AG04449 (cell line): ENCODE data around the gene FADS1.

ENCODE experiments used
- CTCF ChIA-PET: fragments of 350-600 bp; formaldehyde crosslinking; extraction: SDS; loops from one replicate; lab custom pipeline; 2021; ENCODE audit warnings: antibody characterized with exemption; lab: Yijun Ruan, JAX
- POLR2A ChIA-PET: fragments of 400-600, 350-600 bp; formaldehyde crosslinking; extraction: SDS; loops from one replicate; lab custom pipeline; 2020; ENCODE audit warnings: antibody characterized with exemption, inconsistent platforms; lab: Yijun Ruan, JAX
- DNase-seq: peaks from one replicate; pipeline ENCODE4 v3.0.0-alpha.2; 2010; ENCODE audit warnings: low read depth, low spot score
- H3K4me3 ChIP-seq: 2 replicates; pipeline ENCODE4 v1.5.1; 2011; ENCODE audit warnings: low read depth, mild to moderate bottlenecking, control low read depth, low read length
- CTCF ChIP-seq: IDR thresholded peaks from one replicate; pipeline ENCODE4 v1.5.1; 2011; ENCODE audit warnings: mild to moderate bottlenecking, moderate library complexity, low read length, control low read depth, inconsistent platforms; ENCODE audit not compliant: insufficient read depth; ENCODE audit errors: missing control alignments

FADS1 gene

GRCh38 chr11:61817471-61818202 is 834 bp upstream of the FADS1 start:
- H3K4me3 ChIP-seq, result peak overlapping the region; percentile 82
- DNase-seq, result no peak
- ChIA-PET POLR2A (interaction anchor here (1.6 kb wide), 1 partner anchor 10 kb away, joined by 7 read pairs; the partner anchor contains the start of gene FADS2), CTCF (interaction anchor here (0.7 to 7.3 kb wide), 17 partner anchors 9 to 306 kb away, joined by 3 to 91 read pairs (median 4); partner anchors contain the start of genes FADS2 and INCENP)
- no peak for TF ChIP-seq CTCF

GRCh38 chr11:61815790-61816735 is 740 bp downstream of the FADS1 start:
- POLR2A ChIA-PET, result interaction anchor here (0.7 to 2.4 kb wide), 11 partner anchors 10 to 155 kb away, joined by 3 to 14 read pairs (median 5); partner anchors contain the start of genes FADS2, FEN1, FTH1 and TMEM258
- no peak for TF ChIP-seq CTCF

GRCh38 chr11:61814958-61815789 is 1.6 kb downstream of the FADS1 start:
- DNase-seq, result peak; percentile 58
- ChIA-PET CTCF (interaction anchor here (0.6 to 7.3 kb wide), 21 partner anchors 9 to 369 kb away, joined by 3 to 91 read pairs (median 4); partner anchors contain the start of genes FADS2 and FEN1), POLR2A (interaction anchor here (0.7 to 2.4 kb wide), 11 partner anchors 9 to 156 kb away, joined by 3 to 14 read pairs (median 5); partner anchors contain the start of genes FADS2, FEN1, FTH1 and TMEM258)
- H3K4me3 ChIP-seq, result peak overlapping the region; percentile 82
- TF ChIP-seq CTCF, result no peak

More at GRCh38 chr11:61815790-61816735, 740 bp downstream of the FADS1 start:
- no peak for DNase-seq
- peak overlapping the region; percentile 82 for H3K4me3 ChIP-seq
- CTCF ChIA-PET, result interaction anchor here (0.7 to 7.3 kb wide), 15 partner anchors 10 to 370 kb away, joined by 3 to 91 read pairs (median 8); partner anchors contain the start of gene FADS2

- ChIA-PET POLR2A (interaction anchor here (1.0 to 2.4 kb wide), 7 partner anchors 8 to 153 kb away, joined by 3 to 14 read pairs (median 9); partner anchors contain the start of genes FADS2, FEN1, FTH1 and TMEM258), CTCF (interaction anchor here (0.9 to 7.3 kb wide), 15 partner anchors 8 to 294 kb away, joined by 3 to 91 read pairs (median 6); partner anchors contain the start of gene FADS2)
- H3K4me3 ChIP-seq, result peak overlapping the region; percentile 82
- DNase-seq, result no peak
- no peak for TF ChIP-seq CTCF
Observed at GRCh38 chr11:61814247-61814957, 2.4 kb downstream of the FADS1 start.
